Peyer's patch (tissue), 4 donors: ENCODE results near the gene SEC22A.

Experiments
- POLR2A ChIP-seq, 2 donors: fragments of 450-650 bp; IDR thresholded peaks; one replicate each; pipeline ENCODE4 v1.5.1; 2017; ENCODE audit warnings: antibody characterized with exemption in 2 of 2, mild to moderate bottlenecking in 2 of 2, moderate library complexity in 2 of 2
- TF ChIP-seq, protein P1 (sequence below), 6 experiments: fragments of 450-650 bp in 4 of 6; fragments of 200-600 bp in 2 of 6; sonication (generic) in 1 of 6; IDR thresholded peaks; one replicate each; pipeline ENCODE4 v1.5.1; 2017 to 2019; ENCODE audit warnings: antibody characterized with exemption in 6 of 6, mild to moderate bottlenecking in 3 of 6, moderate library complexity in 1 of 6

DNA sequence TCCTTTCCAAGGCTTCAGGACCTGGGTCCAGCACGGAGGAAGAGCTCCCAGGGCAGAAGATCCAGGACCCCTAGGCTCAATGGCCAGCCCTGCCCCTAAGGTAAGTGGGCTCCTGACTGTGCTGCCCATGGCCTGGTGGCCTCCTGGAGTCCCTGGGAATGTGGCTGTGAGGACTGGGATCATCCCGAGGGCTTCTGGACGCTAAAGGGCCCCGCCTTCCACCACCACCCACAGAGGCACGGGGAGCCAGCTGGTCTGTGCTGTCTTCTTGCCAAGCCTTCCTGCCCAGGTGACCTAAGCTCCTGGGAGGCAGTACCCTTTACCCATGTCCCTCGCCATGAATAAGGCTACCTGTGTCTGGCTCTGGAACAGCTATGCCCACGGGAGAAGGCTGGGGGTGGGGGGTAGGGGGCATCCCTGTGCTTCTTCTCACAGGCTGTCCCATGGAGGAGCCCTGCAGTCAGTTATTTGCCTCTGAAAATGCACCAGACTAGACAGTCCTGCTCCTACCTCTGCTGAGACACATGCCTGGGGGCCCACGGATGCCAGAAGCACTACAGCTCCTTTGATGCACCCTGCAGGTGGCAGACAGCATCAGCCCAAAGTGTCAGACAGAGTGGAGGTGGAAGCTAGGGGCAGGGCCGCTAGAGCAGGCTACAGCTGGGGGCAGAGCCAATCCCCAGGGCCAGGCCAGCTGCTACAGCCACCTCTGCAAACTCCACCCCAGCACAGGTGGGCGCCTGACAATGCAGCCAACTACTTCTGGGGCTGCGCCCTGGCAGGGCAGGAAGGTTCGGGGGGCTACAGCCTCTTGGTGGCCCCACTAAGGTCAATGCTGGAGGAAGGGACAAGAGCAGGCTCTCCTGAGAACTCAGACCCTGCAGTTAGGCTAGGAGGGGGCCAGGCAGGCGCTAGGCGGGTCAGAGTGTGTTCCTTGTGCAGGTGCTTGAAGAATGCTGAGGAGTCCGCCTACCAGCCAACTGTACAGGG is 90.9 kb downstream of the SEC22A start:
- TF ChIP-seq, protein P1, sequence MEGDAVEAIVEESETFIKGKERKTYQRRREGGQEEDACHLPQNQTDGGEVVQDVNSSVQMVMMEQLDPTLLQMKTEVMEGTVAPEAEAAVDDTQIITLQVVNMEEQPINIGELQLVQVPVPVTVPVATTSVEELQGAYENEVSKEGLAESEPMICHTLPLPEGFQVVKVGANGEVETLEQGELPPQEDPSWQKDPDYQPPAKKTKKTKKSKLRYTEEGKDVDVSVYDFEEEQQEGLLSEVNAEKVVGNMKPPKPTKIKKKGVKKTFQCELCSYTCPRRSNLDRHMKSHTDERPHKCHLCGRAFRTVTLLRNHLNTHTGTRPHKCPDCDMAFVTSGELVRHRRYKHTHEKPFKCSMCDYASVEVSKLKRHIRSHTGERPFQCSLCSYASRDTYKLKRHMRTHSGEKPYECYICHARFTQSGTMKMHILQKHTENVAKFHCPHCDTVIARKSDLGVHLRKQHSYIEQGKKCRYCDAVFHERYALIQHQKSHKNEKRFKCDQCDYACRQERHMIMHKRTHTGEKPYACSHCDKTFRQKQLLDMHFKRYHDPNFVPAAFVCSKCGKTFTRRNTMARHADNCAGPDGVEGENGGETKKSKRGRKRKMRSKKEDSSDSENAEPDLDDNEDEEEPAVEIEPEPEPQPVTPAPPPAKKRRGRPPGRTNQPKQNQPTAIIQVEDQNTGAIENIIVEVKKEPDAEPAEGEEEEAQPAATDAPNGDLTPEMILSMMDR (IDR thresholded peaks at IDR 0.05) = no peak
- TF ChIP-seq POLR2A (IDR thresholded peaks at IDR 0.05) = no peak
